ENCODE results near the gene UBASH3B.
A peak's percentile ranks its signal among the peaks of the same experiment; 100 is the strongest.

The UBASH3B gene

GRCh38 chr11:122649116-122649515 lies 6.4 kb upstream of the UBASH3B start:
- DNase-seq: no peak

GRCh38 chr11:122650619-122651018 lies 4.9 kb upstream of the UBASH3B start:
- DNase-seq: no peak

- no peak for DNase-seq
Measured at GRCh38 chr11:122652495-122652894, 3.0 kb upstream of the UBASH3B start.

- DNase-seq: no peak
Measured at GRCh38 chr11:122653916-122654585, 1.5 kb upstream of the UBASH3B start.

- DNase-seq: peak; percentile 13 to 20
Measured at GRCh38 chr11:122656073-122656630, 630 bp downstream of the UBASH3B start.

GRCh38 chr11:122656631-122657101 lies 1.1 kb downstream of the UBASH3B start:
- no peak for DNase-seq

- DNase-seq: no peak
Measured at GRCh38 chr11:122659676-122660554, 4.4 kb downstream of the UBASH3B start.

- DNase-seq: no peak
Measured at GRCh38 chr11:122661182-122661945, 5.8 kb downstream of the UBASH3B start.

- DNase-seq: no peak
Measured at GRCh38 chr11:122663056-122663740, 7.7 kb downstream of the UBASH3B start.

- DNase-seq: no peak
Measured at GRCh38 chr11:122663764-122664163, 8.2 kb downstream of the UBASH3B start.

GRCh38 chr11:122664188-122664587 lies 8.7 kb downstream of the UBASH3B start:
- no peak for DNase-seq

GRCh38 chr11:122665861-122666260 lies 10.3 kb downstream of the UBASH3B start:
- no peak for DNase-seq

GRCh38 chr11:122666743-122667142 lies 11.2 kb downstream of the UBASH3B start:
- no peak for DNase-seq

GRCh38 chr11:122668562-122669090 lies 13.1 kb downstream of the UBASH3B start:
- no peak for DNase-seq

GRCh38 chr11:122670131-122670530 lies 14.6 kb downstream of the UBASH3B start:
- no peak for DNase-seq

GRCh38 chr11:122671400-122671891 lies 15.9 kb downstream of the UBASH3B start:
- DNase-seq: peak in 1 of 2 experiments; percentile 2

- DNase-seq: no peak
Measured at GRCh38 chr11:122672892-122673291, 17.4 kb downstream of the UBASH3B start.

- DNase-seq: no peak
Measured at GRCh38 chr11:122673701-122674100, 18.2 kb downstream of the UBASH3B start.

- no peak for DNase-seq
Measured at GRCh38 chr11:122676638-122677037, 21.1 kb downstream of the UBASH3B start.

GRCh38 chr11:122677256-122677655 lies 21.7 kb downstream of the UBASH3B start:
- no peak for DNase-seq

- no peak for DNase-seq
Measured at GRCh38 chr11:122678406-122678805, 22.9 kb downstream of the UBASH3B start.

GRCh38 chr11:122679466-122679865 lies 23.9 kb downstream of the UBASH3B start:
- DNase-seq: no peak
